ES-I3 (cell line): Measurements from ENCODE around the gene DLG2.
"Not testable (repeated sequence)": the region's sequence is repeated elsewhere in the genome, so short reads cannot be mapped to it uniquely, and the experiment has no call there.

Experiments
- H3K36me3 ChIP-seq: 2 replicates; pipeline ENCODE4 v1.6.1; 2013; ENCODE audit warnings: mild to moderate bottlenecking, low read length, control low read depth, moderate library complexity; ENCODE audit not compliant: insufficient read depth
- H3K4me1 ChIP-seq: 2 replicates; pipeline ENCODE4 v1.6.1; 2013; ENCODE audit warnings: mild to moderate bottlenecking, control low read depth, low read length; ENCODE audit not compliant: insufficient read depth
- H3K9ac ChIP-seq: 2 replicates; pipeline ENCODE4 v1.6.1; 2013; ENCODE audit warnings: low read depth, mild to moderate bottlenecking, low read length, moderate library complexity
- H3K9me3 ChIP-seq: 2 replicates; pipeline ENCODE4 v1.6.1; 2013; ENCODE audit warnings: mild to moderate bottlenecking, low read length, moderate library complexity; ENCODE audit not compliant: control insufficient read depth, insufficient read depth

The DLG2 gene

GRCh38 chr11:84870486-84870885, 756.7 kb downstream of the DLG2 start:
- H3K36me3 ChIP-seq, result no peaks in the 10 kb centered on the region
- H3K4me1 ChIP-seq, result peaks cover 10% of the 10 kb centered on the region
- H3K9ac ChIP-seq, result no peak overlapping the region
- no peaks in the 10 kb centered on the region for H3K9me3 ChIP-seq

GRCh38 chr11:84866922-84867321, 760.2 kb downstream of the DLG2 start:
- Histone ChIP-seq H3K9me3 (no peaks in the 10 kb centered on the region), H3K9ac (no peak overlapping the region), H3K36me3 (no peaks in the 10 kb centered on the region), H3K4me1 (peaks cover 11% of the 10 kb centered on the region)

DNA sequence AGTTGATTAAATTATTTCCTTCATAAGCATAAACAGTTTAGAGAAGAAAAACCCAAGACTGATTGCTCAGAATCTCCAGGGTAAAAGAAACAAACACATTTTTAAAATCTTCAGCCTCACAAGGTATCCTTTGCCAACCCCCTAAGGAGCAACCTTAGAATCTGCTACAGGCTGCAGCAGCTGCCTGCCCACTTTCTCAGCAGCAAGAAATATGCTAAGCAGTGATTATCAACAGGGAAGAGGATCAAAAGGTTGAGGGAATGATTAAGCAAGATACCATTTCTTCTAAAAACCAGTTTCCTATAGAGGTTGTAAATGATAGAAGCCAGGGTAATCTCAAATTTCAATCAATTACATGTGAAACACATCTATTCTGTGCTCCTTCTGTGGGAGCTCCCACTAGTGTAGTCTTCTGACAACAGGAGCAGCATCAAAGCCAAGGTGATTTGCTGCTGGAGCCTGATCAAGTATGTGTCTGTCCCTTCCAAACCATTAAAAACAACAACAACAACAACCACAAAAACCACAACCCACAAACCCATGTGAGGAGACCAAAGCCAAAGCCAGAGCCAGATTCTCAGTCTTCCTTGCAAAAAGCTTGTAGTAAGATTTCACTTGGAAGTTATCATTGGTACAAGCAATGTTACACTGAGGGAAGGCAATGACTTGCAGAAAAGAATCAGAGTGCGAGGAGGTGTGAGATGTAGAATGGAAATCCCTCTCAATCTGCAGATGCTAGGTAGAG, 761.2 kb downstream of the DLG2 start:
- Histone ChIP-seq H3K4me1 (peaks cover 11% of the 10 kb centered on the region), H3K9ac (no peak overlapping the region)

DNA sequence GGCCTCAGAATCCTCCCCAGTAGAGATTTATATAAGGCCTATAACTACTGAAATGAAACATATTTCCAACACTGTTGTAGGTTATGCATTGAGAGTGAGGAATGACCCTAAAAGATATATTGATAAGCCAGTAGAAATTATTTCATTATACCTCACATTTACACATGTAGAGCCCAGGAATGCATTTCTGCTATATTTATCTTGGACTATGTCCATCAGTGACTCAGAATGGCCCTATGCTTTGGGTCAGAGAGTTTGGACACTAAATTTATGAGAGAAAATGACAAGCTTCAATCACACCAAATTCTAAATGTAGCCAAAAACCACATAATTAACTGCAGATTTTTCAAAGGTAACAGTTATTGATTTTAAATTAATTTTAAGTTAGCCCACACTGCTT, 761.9 kb downstream of the DLG2 start:
- H3K4me1 ChIP-seq, result peaks cover 11% of the 10 kb centered on the region
- H3K9ac ChIP-seq, result no peak overlapping the region
- no peaks in the 10 kb centered on the region for H3K9me3 ChIP-seq
- H3K36me3 ChIP-seq, result no peaks in the 10 kb centered on the region

More for the DNA sequence above, 761.2 kb downstream of the DLG2 start:
- Histone ChIP-seq H3K9me3 (no peaks in the 10 kb centered on the region), H3K36me3 (no peaks in the 10 kb centered on the region)

GRCh38 chr11:84857746-84858145, 769.4 kb downstream of the DLG2 start:
- no peaks in the 10 kb centered on the region for H3K9me3 ChIP-seq
- peaks cover 3% of the 10 kb centered on the region; the same call in 1 of the 2 replicates for H3K4me1 ChIP-seq
- no peak overlapping the region for H3K9ac ChIP-seq
- H3K36me3 ChIP-seq, result no peaks in the 10 kb centered on the region

DNA sequence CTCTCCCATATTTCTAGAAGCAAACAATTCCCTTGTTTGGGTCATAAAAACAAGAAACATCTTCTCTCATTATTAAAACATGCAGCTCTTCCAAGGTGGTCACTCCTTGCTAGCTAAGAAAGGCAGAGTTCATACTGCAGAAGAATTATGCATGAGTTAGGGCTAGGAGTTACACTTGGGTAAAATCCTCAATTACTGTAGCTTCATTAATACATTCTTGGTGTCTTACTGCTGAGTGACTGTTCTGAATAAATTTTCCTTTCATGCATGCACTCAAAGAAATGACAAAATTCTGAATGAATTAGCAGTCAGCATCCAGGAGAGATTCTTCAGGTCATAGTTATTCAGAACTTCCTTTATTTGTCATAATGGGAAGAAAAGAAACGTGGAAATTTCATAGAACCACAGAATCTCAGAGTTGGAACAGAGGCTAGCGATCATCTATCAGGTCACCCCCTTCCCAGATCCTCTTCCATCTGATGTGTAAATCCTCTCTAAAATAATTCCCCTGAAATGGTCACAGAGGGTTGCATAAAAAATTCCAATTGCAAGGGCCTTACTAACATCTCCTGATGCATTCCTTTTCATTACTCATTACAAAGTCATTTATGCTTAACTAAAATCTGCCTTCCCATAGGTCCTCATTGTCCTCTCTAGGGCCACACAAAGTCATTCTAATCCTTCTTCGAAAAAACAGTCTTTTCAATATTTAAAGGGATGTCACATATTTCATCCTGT, 771.5 kb downstream of the DLG2 start:
- no peak overlapping the region for H3K9ac ChIP-seq
- H3K9me3 ChIP-seq, result no peaks in the 10 kb centered on the region
- no peaks in the 10 kb centered on the region for H3K36me3 ChIP-seq
- H3K4me1 ChIP-seq, result peaks cover 3% of the 10 kb centered on the region; the same call in 1 of the 2 replicates

DNA sequence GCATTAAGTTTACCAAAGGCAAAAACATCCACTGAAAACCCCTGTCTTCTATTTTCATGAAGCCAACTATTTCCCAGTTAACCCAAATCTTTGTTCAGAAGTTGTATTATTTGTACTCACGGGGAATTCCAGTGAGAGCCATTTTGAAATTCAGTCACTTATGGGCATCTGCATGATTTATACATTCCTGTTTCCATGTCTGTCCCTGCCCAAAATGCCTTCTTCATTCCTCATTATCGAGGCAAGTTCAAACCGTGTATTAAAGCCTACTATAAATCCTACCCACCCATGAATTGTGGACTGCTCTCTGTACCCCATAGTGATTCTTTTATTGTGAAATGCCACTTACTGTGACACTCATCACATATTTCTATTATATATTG, 772.7 kb downstream of the DLG2 start:
- Histone ChIP-seq H3K4me1 (peaks cover 3% of the 10 kb centered on the region; the same call in 1 of the 2 replicates), H3K9ac (no peak overlapping the region), H3K36me3 (no peaks in the 10 kb centered on the region), H3K9me3 (no peaks in the 10 kb centered on the region)

DNA sequence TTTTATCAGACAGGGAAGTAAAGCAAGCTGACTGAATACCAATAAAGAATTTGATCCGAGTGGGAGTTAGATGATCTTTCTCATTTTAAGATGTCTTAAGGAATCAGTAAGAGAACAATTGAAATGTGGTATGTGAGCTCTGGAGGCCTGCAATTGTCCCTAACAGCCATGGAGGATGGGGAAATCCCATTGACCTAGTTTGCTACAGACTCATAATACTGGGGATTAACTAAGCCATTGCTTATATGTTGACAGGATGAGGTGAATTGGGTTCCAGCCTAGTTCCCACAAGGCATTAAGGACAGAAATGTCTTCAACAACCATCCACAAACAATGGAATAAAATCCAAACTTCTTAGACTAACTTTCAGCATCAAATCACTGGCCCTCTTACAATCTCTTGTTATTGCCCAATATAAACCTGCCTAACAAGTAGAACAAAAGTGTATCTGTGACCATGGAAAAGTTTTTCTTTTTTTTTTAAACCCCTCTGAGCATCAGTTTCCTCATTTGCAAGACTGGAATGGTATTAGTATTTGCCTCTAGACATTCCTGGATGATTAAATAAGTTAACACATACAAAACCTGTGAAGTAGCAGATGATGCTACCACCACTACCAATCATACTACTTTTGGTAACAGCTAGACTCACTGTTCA, 773.2 kb downstream of the DLG2 start:
- H3K9ac ChIP-seq, result no peak overlapping the region
- H3K9me3 ChIP-seq, result no peaks in the 10 kb centered on the region

DNA sequence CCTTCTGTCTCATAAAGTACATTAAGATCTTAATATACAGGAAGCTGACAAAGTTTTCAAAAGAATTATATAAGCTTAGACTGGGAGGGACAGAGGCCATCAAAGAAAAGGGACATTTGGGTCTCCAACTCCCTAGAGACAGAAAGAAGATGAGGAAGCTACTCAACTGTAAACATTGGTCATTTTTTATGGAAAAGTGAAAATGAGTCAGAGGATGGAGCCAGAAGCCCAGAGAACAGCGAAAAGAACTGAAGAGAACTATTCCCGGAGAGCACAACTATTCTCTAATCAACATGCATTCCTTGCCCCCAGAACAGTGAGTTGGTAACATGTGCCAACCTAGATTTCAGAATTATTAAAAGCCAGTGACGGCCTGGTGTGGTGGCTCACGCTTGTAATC, 779.3 kb downstream of the DLG2 start:
- no peaks in the 10 kb centered on the region for H3K36me3 ChIP-seq
- H3K4me1 ChIP-seq, result no peaks in the 10 kb centered on the region
- no peaks in the 10 kb centered on the region for H3K9me3 ChIP-seq
- H3K9ac ChIP-seq, result no peak overlapping the region

More for the DNA sequence above, 773.2 kb downstream of the DLG2 start:
- no peaks in the 10 kb centered on the region for H3K36me3 ChIP-seq
- peaks cover 3% of the 10 kb centered on the region; the same call in 1 of the 2 replicates for H3K4me1 ChIP-seq

- H3K4me1 ChIP-seq, H3K36me3 ChIP-seq, H3K9ac ChIP-seq, H3K9me3 ChIP-seq: not testable (repeated sequence)
Measured at GRCh38 chr11:84840201-84840600, 786.9 kb downstream of the DLG2 start.

- Histone ChIP-seq H3K9me3 (no peaks in the 10 kb centered on the region), H3K36me3 (no peaks in the 10 kb centered on the region), H3K4me1 (no peaks in the 10 kb centered on the region), H3K9ac (no peak overlapping the region)
Measured at GRCh38 chr11:84837402-84838069, 789.6 kb downstream of the DLG2 start.

DNA sequence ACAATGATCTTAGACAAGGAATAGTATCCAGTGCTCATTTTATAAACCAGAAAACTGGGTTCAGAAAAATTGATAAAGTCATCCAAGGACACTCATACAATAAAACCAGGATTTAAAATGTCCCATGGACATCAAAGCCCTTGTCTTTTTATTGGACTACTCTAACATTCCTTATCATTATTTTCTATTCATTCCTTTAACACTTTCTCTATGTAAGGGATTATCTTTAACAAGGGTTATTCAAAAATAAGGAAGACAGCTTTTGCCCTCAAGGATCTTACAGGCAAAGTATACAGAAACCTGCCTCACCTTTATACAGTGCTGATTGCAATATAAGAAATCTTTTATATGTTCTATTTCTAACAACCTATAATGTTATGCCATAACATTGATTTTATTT, 790.8 kb downstream of the DLG2 start:
- Histone ChIP-seq H3K4me1 (no peaks in the 10 kb centered on the region), H3K36me3 (no peaks in the 10 kb centered on the region), H3K9ac (no peak overlapping the region), H3K9me3 (no peaks in the 10 kb centered on the region)

DNA sequence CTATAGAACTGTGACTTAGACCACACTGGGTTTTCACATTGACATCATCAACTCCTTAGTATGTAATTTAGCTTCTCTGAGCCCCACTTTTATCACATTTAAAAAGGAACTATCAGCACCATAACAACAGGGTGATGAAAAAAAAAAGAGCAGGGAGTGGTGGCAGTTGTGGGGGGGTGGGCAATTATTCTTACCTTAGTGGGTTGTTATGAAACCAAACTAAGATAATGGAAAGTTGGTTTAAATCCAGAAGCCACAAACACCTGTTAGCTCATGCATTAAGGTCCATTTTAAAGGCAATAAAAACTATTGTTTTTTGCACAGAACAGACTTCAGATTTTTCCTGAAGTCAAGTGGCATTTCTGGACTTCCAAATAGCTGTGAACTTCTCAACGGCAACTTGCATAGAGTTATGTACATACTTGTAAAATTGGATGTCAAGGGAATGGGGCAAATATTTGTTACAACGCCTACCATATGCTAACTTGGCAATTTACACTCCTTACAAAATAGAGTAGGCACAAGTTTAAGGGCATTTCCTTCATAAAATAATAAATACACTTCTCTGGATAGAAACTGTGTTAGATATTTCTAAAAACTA, 793.6 kb downstream of the DLG2 start:
- no peaks in the 10 kb centered on the region for H3K4me1 ChIP-seq
- no peaks in the 10 kb centered on the region for H3K9me3 ChIP-seq
- no peak overlapping the region for H3K9ac ChIP-seq
- no peaks in the 10 kb centered on the region for H3K36me3 ChIP-seq

DNA sequence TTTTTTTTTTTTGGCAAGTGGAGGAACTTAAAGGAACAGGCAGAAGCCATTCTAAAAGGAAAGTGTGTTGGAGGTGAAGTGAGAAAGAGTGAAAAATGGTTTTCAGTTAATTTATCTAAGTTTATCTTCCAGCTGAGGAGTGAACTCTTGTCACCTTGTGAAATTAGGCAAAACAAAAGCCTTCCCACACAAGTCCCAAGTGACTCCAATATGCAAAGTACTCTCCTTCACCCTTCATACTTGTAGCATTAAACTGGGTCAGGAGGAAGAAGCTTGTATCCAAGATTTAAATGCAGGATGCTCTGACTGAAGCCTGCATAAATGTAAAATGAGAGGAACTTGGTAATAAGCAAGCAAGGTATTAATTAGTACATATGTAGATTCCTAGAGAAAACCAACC, 796.8 kb downstream of the DLG2 start:
- H3K36me3 ChIP-seq, result no peaks in the 10 kb centered on the region

More for the DNA sequence above, 796.8 kb downstream of the DLG2 start:
- Histone ChIP-seq H3K4me1 (no peaks in the 10 kb centered on the region), H3K9ac (no peak overlapping the region), H3K9me3 (no peaks in the 10 kb centered on the region)
